Neutrophil (primary cell): ENCODE measurements around the gene RRM2.

Experiments
- H3K27ac ChIP-seq: fragments of 200-600 bp; sonication (generic); 2 replicates; pipeline ENCODE4 v1.5.1; 2016; ENCODE audit warnings: mild to moderate bottlenecking, moderate library complexity
- H3K27me3 ChIP-seq: fragments of 200-600 bp; sonication (generic); 2 replicates; pipeline ENCODE4 v1.6.0; 2016; ENCODE audit warnings: mild to moderate bottlenecking
- H3K36me3 ChIP-seq: fragments of 200-600 bp; sonication (generic); 2 replicates; pipeline ENCODE4 v1.5.1; 2017
- H3K4me1 ChIP-seq, 2 experiments: fragments of 200-600 bp in 1 of 2; sonication (generic) in 1 of 2; 1 replicate in 1 of 2; 2 replicates in 1 of 2; pipeline versions ENCODE4 v1.5.1 to v1.6.1; 2013 to 2016; ENCODE audit warnings: low read depth in 1 of 2, low read length in 1 of 2, mild to moderate bottlenecking in 1 of 2, moderate library complexity in 1 of 2; ENCODE audit not compliant: control insufficient read depth in 1 of 2, insufficient read depth in 1 of 2
- H3K4me3 ChIP-seq, 2 experiments: fragments of 200-600 bp in 1 of 2; sonication (generic) in 1 of 2; 1 replicate in 1 of 2; 2 replicates in 1 of 2; pipeline ENCODE4 v1.5.1; 2013 to 2016; ENCODE audit warnings: low read depth in 1 of 2, low read length in 1 of 2, mild to moderate bottlenecking in 1 of 2, moderate library complexity in 1 of 2
- H3K9me3 ChIP-seq: fragments of 200-600 bp; sonication (generic); 2 replicates; pipeline ENCODE4 v1.5.1; 2016
- TF ChIP-seq, protein P1 (sequence below): fragments of 200-600 bp; sonication (generic); IDR thresholded peaks from 2 replicates; pipeline ENCODE4 v1.5.1; 2016; ENCODE audit warnings: antibody characterized with exemption

RRM2 gene

DNA sequence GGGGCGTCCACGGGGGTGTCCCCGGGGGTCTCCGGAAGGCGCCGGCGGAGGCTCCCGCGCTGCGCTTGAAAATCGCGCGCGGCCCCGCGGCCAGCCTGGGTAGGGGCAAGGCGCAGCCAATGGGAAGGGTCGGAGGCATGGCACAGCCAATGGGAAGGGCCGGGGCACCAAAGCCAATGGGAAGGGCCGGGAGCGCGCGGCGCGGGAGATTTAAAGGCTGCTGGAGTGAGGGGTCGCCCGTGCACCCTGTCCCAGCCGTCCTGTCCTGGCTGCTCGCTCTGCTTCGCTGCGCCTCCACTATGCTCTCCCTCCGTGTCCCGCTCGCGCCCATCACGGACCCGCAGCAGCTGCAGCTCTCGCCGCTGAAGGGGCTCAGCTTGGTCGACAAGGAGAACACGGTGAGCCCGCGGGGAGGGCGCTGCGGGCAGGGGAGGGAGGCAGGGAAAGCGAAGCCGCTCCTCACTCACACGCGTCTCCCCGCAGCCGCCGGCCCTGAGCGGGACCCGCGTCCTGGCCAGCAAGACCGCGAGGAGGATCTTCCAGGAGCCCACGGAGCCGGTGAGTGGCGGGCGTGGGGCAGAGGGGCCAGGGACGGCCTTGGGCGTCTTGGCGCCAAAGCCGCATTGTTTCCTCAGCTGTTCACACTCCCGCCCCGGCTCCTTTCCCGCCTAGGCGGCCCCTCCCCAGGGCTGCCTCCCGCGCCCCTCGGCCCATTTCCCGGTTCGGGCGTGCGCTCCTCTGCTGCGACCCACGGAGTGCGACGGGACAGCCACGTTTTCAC, at the start of gene RRM2:
Gene RRM2 (plus strand): TSS at position 240 of the 781 bp plus-strand sequence. CDS start 60 bp downstream, at position 300.
- Histone ChIP-seq H3K9me3 (no peaks in the 10 kb centered on the region), H3K27ac (peak within 1 kb of the TSS; percentile 87), H3K36me3 (no peaks in the 10 kb centered on the region), H3K4me3 (peak within 1 kb of the TSS; percentile 75 to 91), H3K4me1 (peaks cover 70 to 85% of the 10 kb centered on the region in 2 experiments), H3K27me3 (no peaks in the 10 kb centered on the region)
- TF ChIP-seq, protein P1, sequence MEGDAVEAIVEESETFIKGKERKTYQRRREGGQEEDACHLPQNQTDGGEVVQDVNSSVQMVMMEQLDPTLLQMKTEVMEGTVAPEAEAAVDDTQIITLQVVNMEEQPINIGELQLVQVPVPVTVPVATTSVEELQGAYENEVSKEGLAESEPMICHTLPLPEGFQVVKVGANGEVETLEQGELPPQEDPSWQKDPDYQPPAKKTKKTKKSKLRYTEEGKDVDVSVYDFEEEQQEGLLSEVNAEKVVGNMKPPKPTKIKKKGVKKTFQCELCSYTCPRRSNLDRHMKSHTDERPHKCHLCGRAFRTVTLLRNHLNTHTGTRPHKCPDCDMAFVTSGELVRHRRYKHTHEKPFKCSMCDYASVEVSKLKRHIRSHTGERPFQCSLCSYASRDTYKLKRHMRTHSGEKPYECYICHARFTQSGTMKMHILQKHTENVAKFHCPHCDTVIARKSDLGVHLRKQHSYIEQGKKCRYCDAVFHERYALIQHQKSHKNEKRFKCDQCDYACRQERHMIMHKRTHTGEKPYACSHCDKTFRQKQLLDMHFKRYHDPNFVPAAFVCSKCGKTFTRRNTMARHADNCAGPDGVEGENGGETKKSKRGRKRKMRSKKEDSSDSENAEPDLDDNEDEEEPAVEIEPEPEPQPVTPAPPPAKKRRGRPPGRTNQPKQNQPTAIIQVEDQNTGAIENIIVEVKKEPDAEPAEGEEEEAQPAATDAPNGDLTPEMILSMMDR, result peak; percentile 39

DNA sequence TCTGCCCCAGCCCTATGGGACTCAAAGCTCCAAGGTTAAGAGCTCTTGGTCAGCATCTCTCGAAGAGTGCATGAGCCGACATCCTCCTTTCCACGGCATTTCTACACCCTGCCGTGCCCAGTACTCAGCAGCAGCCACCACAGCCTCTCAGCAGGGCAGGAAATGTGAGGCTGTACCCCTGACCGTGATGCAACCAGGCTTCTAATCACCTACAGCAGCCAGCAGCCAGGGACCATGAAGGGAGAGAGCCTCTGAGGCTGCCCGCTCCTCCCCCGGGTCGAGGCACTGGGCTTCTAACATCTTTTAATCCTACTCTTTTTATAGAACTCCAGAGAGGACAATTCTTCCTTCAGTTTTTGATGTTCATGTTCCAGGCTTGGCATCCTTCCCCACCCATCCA, 48.8 kb upstream of the RRM2 start:
- peaks cover 59% of the 10 kb centered on the region for H3K27me3 ChIP-seq
- H3K36me3 ChIP-seq, result no peaks in the 10 kb centered on the region
- no peaks in the 10 kb centered on the region for H3K9me3 ChIP-seq
- H3K4me3 ChIP-seq, result no peak overlapping the region
- no peak overlapping the region for H3K27ac ChIP-seq
- TF ChIP-seq, protein P1, result no peak
- peaks cover 0 to 9% of the 10 kb centered on the region in 2 experiments for H3K4me1 ChIP-seq

DNA sequence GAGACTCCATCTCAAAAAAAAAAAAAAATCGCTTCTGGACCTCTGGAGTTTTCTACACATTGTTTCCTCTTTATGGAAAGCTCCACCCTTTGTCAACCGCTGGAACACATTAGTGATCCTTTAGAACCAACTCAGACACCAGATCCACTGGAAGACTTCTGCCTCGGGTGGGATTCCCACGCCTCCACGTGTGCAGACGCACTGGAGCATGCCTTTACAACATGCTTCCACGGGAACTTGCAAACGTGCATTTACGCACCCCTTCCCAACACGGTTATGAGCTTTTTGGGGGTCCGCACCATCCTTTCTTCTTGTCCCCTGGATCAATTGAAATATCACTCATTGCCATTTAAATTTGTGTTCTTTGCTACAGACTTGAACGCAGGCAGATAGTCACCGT, 47.4 kb upstream of the RRM2 start:
- Histone ChIP-seq H3K4me3 (no peak overlapping the region), H3K36me3 (no peaks in the 10 kb centered on the region), H3K27me3 (peaks cover 73% of the 10 kb centered on the region)

DNA sequence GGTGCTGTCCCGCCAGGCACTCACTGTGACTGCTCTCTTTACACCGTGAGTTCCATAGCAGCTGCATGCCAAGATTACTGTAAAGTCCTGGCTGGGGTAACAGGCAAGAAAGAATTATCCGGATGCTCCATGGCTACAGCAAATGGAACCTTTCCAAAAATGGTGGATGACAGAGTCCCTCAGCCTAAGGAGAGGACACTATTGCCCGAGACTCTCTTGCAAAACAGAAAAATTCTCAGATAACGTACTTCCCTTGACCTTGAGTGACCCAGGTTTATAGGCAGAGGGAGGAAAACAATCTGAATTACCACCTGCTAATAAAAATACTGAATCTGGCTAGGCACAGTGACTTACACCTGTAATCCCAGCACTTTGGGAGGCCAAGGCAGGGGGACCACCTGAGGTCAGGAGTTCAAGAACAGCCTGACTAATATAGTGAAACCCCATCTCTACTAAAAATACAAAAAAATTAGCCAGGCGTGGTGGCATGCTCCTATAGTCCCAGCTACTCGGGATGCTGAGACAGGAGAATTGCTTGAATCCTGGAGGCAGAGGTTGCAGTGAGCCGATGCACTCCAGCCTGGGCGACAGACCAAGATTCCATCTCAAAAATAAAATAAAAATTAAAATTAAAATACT, 46.8 kb upstream of the RRM2 start:
- Histone ChIP-seq H3K4me3 (no peak overlapping the region), H3K9me3 (no peaks in the 10 kb centered on the region), H3K27ac (no peak overlapping the region), H3K36me3 (no peaks in the 10 kb centered on the region), H3K27me3 (peaks cover 79% of the 10 kb centered on the region), H3K4me1 (peaks cover 7 to 25% of the 10 kb centered on the region in 2 experiments)
- TF ChIP-seq, protein P1, result no peak

More for the DNA sequence above, 47.4 kb upstream of the RRM2 start:
- TF ChIP-seq, protein P1, result no peak
- Histone ChIP-seq H3K9me3 (no peaks in the 10 kb centered on the region), H3K4me1 (peaks cover 4 to 19% of the 10 kb centered on the region in 2 experiments), H3K27ac (no peak overlapping the region)

DNA sequence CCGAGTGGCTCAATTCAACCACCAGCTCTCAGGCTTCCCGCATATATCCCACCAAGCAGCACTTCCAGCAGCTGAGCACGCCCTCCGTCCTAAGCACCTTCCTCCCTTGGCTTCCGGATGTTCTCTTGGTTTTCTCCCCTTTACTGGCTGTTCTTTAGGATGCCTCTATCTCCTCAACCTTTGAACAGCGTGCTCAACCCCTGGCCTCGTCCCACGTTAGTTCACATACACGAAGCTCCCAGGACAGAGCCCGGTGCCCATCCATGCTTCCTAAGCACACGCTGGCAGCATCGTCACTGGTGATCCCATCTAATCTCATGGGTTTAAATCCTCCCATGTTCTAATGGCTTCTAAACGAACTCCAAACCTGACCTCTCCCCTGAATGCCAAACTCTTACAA, 46.0 kb upstream of the RRM2 start:
- Histone ChIP-seq H3K36me3 (no peaks in the 10 kb centered on the region), H3K27ac (no peak overlapping the region), H3K4me1 (peaks cover 10 to 31% of the 10 kb centered on the region in 2 experiments), H3K9me3 (no peaks in the 10 kb centered on the region), H3K4me3 (no peak overlapping the region), H3K27me3 (peaks cover 87% of the 10 kb centered on the region)
- TF ChIP-seq, protein P1, result no peak
